DMS153 treated with DMSO at 0.1 percent for 48 hours (cell line): Measurements from ENCODE around the gene NRBP1.
A peak's percentile ranks its signal among the peaks of the same experiment; 100 is the strongest.

Experiments used
- DNase-seq: peaks from one replicate; lab custom pipeline; 2025; ENCODE audit not compliant: unreplicated experiment; lab: John Stamatoyannopoulos, UW

Gene NRBP1

GRCh38 chr2:27428213-27428977 lies at the start of gene NRBP1:
NRBP1 (plus strand) TSS chr2:27428631; CDS start chr2:27433274, 4,643 bp downstream.
- peak; percentile 94 for DNase-seq

GRCh38 chr2:27378809-27379290 lies 49.6 kb upstream of the NRBP1 start:
- DNase-seq, result no peak

- DNase-seq, result no peak
Measured at GRCh38 chr2:27379383-27379835, 49.0 kb upstream of the NRBP1 start.

- no peak for DNase-seq
Measured at GRCh38 chr2:27379836-27380625, 48.4 kb upstream of the NRBP1 start.

- peak; percentile 93 for DNase-seq
Measured at GRCh38 chr2:27380626-27381545, 47.5 kb upstream of the NRBP1 start, which contains the start of gene ZNF513. ZNF513 (minus strand) TSS chr2:27380734; CDS start chr2:27380526, 208 bp downstream.

GRCh38 chr2:27381577-27382181 lies 46.8 kb upstream of the NRBP1 start:
- DNase-seq, result no peak

GRCh38 chr2:27390822-27391679 lies 37.4 kb upstream of the NRBP1 start:
- no peak for DNase-seq

- DNase-seq, result no peak
Measured at GRCh38 chr2:27393225-27393624, 35.2 kb upstream of the NRBP1 start.

- no peak for DNase-seq
Measured at GRCh38 chr2:27398962-27399361, 29.5 kb upstream of the NRBP1 start.

- DNase-seq, result no peak
Measured at GRCh38 chr2:27400348-27401135, 27.9 kb upstream of the NRBP1 start.

- DNase-seq, result peak; percentile 18
Measured at GRCh38 chr2:27407798-27408491, 20.5 kb upstream of the NRBP1 start.

- DNase-seq, result no peak
Measured at GRCh38 chr2:27408601-27409320, 19.7 kb upstream of the NRBP1 start.

- peak; percentile 95 for DNase-seq
Measured at GRCh38 chr2:27409321-27410073, 18.9 kb upstream of the NRBP1 start, which contains the start of gene PPM1G. PPM1G (minus strand) TSS chr2:27409591; CDS start chr2:27409422, 169 bp downstream.

- DNase-seq, result no peak
Measured at GRCh38 chr2:27412419-27413152, 15.8 kb upstream of the NRBP1 start.

- no peak for DNase-seq
Measured at GRCh38 chr2:27416151-27416550, 12.3 kb upstream of the NRBP1 start.

GRCh38 chr2:27420996-27421395 lies 7.4 kb upstream of the NRBP1 start:
- DNase-seq, result no peak
